Measurements from ENCODE around the gene ZDHHC8. TPM values are rescaled to one million over a fixed set of nuclear protein-coding genes. Genes with fewer than 3 reads are reported as not detected.

The ZDHHC8 gene
- total RNA-seq, 1 experiment from 2014 or later = 51.7 TPM

DNA sequence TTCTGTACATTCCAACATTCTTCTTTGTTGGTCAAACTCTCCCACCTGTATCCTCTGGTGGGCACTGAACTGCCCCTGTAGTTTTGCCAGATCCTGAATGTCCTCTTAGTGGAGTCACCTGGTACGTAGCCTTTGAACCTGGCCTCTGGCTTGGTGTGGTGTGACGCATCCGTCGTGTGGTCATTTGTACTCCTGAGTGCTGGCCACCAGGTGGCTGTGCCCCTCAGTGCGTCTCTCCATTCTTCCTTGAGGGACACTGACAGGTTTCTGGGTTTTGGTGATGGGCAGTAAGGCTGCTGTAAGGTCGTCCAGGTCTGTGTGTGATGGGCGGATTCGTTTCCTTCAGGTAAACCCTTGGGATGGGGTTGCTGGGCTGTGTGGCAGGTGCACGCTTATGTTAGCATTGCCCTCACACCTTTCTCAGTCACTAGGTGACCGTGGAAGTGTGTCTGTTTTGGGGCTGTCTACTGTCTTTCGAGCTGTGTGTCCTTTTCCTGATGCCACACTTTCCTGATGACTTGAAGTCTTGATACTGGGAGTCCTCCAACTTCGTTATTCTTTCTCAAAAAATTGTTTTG is 29.3 kb upstream of the ZDHHC8 start:
- H3K36me3 Mint-ChIP-seq (ENCODE audit: insufficient read depth in 1 of 3, low read depth in 3 of 3) = peaks cover 43 to 96% (median 93%) of the 10 kb centered on the region in 3 experiments; a peak in 6 of 7 replicates
- H3K4me1 ChIP-seq (ENCODE audit: insufficient read depth, low read length) = peaks cover 2% of the 10 kb centered on the region; the same call in 1 of the 2 replicates

More for the DNA sequence above, 29.3 kb upstream of the ZDHHC8 start:
- no peak overlapping the region for H2BK120ac ChIP-seq (ENCODE audit: low read depth, low read length, poor library complexity, severe bottlenecking)
- no peak overlapping the region for H3K4me3 Mint-ChIP-seq
- no peak overlapping the region for H3K23ac ChIP-seq (ENCODE audit: insufficient read length, low read depth, low read length)
- H3K4ac ChIP-seq (ENCODE audit: low read depth, low read length) = no peak overlapping the region
- H3K27me3 ChIP-seq (ENCODE audit: insufficient read depth, low read length) = no peaks in the 10 kb centered on the region; the same call in 1 of the 2 replicates
- no peak overlapping the region for H2BK20ac ChIP-seq (ENCODE audit: low read depth, low read length, poor library complexity, severe bottlenecking)
- H3K23me2 ChIP-seq (ENCODE audit: insufficient read length, low read depth, low read length, poor library complexity, severe bottlenecking) = no peaks in the 10 kb centered on the region
- no peak overlapping the region for H4K5ac ChIP-seq (ENCODE audit: insufficient read length, low read depth, low read length)
- H4K91ac ChIP-seq (ENCODE audit: insufficient read length, low read depth, low read length) = no peak overlapping the region
- DNase-seq = no peak
- no peak overlapping the region for H3K9ac ChIP-seq (ENCODE audit: extremely low read depth, insufficient read length, low read length)
- no peak overlapping the region for H3K4me2 ChIP-seq (ENCODE audit: insufficient read depth, insufficient read length, low read length)
- H2BK5ac ChIP-seq (ENCODE audit: insufficient read length, low read length) = no peak overlapping the region
- no peak overlapping the region for H4K8ac ChIP-seq (replicated peaks; ENCODE audit: insufficient read length, low read depth, low read length)
- no peak overlapping the region for H2BK12ac ChIP-seq (ENCODE audit: insufficient read length, low read depth, low read length)
- no peaks in the 10 kb centered on the region for H3K9me3 ChIP-seq (ENCODE audit: control insufficient read depth, low read depth, low read length)
- no peak overlapping the region for H3K18ac ChIP-seq (ENCODE audit: insufficient read length, low read depth, low read length)
- H2AFZ ChIP-seq (ENCODE audit: low read length) = no peak overlapping the region
- H3K14ac ChIP-seq (ENCODE audit: insufficient read depth, low read length) = no peak overlapping the region
- no peak overlapping the region for H2BK15ac ChIP-seq (ENCODE audit: low read depth, low read length)
- peak overlapping the region in 2 of 3 experiments; percentile 45 to 47; a peak in 2 of 7 replicates for H3K27ac Mint-ChIP-seq
- peaks cover 19 to 22% of the 10 kb centered on the region in 2 experiments for H3K4me1 Mint-ChIP-seq
- H3T11ph ChIP-seq (ENCODE audit: low read length) = no peak overlapping the region
- WGBS (ENCODE audit: extremely low coverage, insufficient read length, low lambda C conversion rate) = no CpG with 5 or more reads among the region's 12 CpGs
- no peaks in the 10 kb centered on the region for H3K79me1 ChIP-seq (ENCODE audit: insufficient read depth, low read depth, low read length, poor library complexity, severe bottlenecking)
- TF ChIP-seq, protein P1, sequence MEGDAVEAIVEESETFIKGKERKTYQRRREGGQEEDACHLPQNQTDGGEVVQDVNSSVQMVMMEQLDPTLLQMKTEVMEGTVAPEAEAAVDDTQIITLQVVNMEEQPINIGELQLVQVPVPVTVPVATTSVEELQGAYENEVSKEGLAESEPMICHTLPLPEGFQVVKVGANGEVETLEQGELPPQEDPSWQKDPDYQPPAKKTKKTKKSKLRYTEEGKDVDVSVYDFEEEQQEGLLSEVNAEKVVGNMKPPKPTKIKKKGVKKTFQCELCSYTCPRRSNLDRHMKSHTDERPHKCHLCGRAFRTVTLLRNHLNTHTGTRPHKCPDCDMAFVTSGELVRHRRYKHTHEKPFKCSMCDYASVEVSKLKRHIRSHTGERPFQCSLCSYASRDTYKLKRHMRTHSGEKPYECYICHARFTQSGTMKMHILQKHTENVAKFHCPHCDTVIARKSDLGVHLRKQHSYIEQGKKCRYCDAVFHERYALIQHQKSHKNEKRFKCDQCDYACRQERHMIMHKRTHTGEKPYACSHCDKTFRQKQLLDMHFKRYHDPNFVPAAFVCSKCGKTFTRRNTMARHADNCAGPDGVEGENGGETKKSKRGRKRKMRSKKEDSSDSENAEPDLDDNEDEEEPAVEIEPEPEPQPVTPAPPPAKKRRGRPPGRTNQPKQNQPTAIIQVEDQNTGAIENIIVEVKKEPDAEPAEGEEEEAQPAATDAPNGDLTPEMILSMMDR (conservative IDR thresholded peaks at IDR 0.05) = peak; percentile 48; the same call in 2 of the 3 replicates
- no peaks in the 10 kb centered on the region for H3K27me3 Mint-ChIP-seq (ENCODE audit: low read depth)
- H3K9me3 Mint-ChIP-seq = no peaks in the 10 kb centered on the region
- H3K79me2 ChIP-seq (ENCODE audit: insufficient read depth, low read length) = 0 out of 2 replicates have a peak, but pooled peaks cover 2% of the 10 kb centered on the region
- H4K20me1 ChIP-seq (ENCODE audit: control insufficient read depth, insufficient read depth, insufficient read length) = no peaks in the 10 kb centered on the region
- H2AK5ac ChIP-seq (ENCODE audit: insufficient read length, low read length) = no peak overlapping the region
- H3K27ac ChIP-seq (ENCODE audit: insufficient read length, low read depth, low read length) = no peak overlapping the region
- H3K56ac ChIP-seq (ENCODE audit: insufficient read length, low read depth, low read length) = no peak overlapping the region
